A673 (cell line): Measurements from ENCODE around the gene CELSR1. TPM values are rescaled to one million over a fixed set of nuclear protein-coding genes. Genes with fewer than 3 reads are reported as not detected.
A peak's percentile ranks its signal among the peaks of the same experiment; 100 is the strongest.

Source experiments
- BruUV-seq: library from RNA; stranded (reverse); fragments of 400-500 nt; replicated peaks from 2 replicates; lab custom pipeline; 2021; lab: Mats Ljungman, UMichigan
- CTCF ChIA-PET: fragments of 300-600 bp; sonication (Branson Sonifier 250); formaldehyde crosslinking; loops from one replicate; lab custom pipeline; 2022; ENCODE audit warnings: antibody characterized with exemption; lab: Charles Lee
- POLR2A ChIA-PET: fragments of 300-600 bp; sonication (Branson Sonifier 250); formaldehyde crosslinking; loops from one replicate; lab custom pipeline; 2022; ENCODE audit warnings: antibody characterized with exemption; ENCODE audit not compliant: low non-redundant PET; lab: Charles Lee
- DNase-seq: peaks from one replicate; pipeline ENCODE4 v3.0.0-alpha.2; 2015; ENCODE audit warnings: low spot score
- H3K27ac ChIP-seq: fragments of 200-600 bp; sonication (generic); 2 replicates; pipeline ENCODE4 v1.5.1; 2016; ENCODE audit warnings: mixed run types, low read depth, mild to moderate bottlenecking, mixed read lengths, antibody characterized with exemption, low read length; ENCODE audit not compliant: poor library complexity, severe bottlenecking
- H3K27me3 ChIP-seq: fragments of 200-600 bp; sonication (generic); replicated peaks from 2 replicates; pipeline ENCODE4 v1.6.1; 2017; ENCODE audit warnings: mixed run types, low read depth, mild to moderate bottlenecking, mixed read lengths, antibody characterized with exemption, low read length; ENCODE audit not compliant: insufficient read depth, poor library complexity
- H3K36me3 ChIP-seq: fragments of 200-600 bp; sonication (generic); 2 replicates; pipeline ENCODE4 v1.6.1; 2016; ENCODE audit warnings: mixed run types, mild to moderate bottlenecking, mixed read lengths, antibody characterized with exemption, low read length; ENCODE audit not compliant: insufficient read depth, poor library complexity, severe bottlenecking
- H3K4me1 ChIP-seq: fragments of 200-600 bp; sonication (generic); 2 replicates; pipeline ENCODE4 v1.6.1; 2017; ENCODE audit warnings: mixed run types, mild to moderate bottlenecking, mixed read lengths, antibody characterized with exemption, low read length; ENCODE audit not compliant: insufficient read depth, poor library complexity, severe bottlenecking
- H3K4me3 ChIP-seq: fragments of 200-600 bp; sonication (generic); 2 replicates; pipeline ENCODE4 v1.5.1; 2016; ENCODE audit warnings: low read depth, mixed run types, mild to moderate bottlenecking, mixed read lengths, low read length; ENCODE audit not compliant: poor library complexity, severe bottlenecking
- H3K9me3 ChIP-seq: fragments of 200-600 bp; sonication (generic); 2 replicates; pipeline ENCODE4 v1.6.1; 2016; ENCODE audit warnings: mixed run types, low read depth, mild to moderate bottlenecking, mixed read lengths, antibody characterized with exemption, low read length; ENCODE audit not compliant: poor library complexity, severe bottlenecking
- EZH2 ChIP-seq: fragments of 200-600 bp; sonication (generic); IDR thresholded peaks from 2 replicates; pipeline ENCODE4 v1.6.1; 2017; ENCODE audit warnings: borderline replicate concordance, low read depth, mild to moderate bottlenecking, mixed read lengths, antibody characterized with exemption, low read length; ENCODE audit not compliant: poor library complexity, severe bottlenecking
- intact Hi-C: fragments of 100-400 bp; cut with micrococcal nuclease; formaldehyde crosslinking; loops from one replicate; pipeline ENCODE4 v1.10.0; 2022; ENCODE audit not compliant: unreplicated experiment
- total RNA-seq: library from RNA; stranded (reverse); gene quantifications from 2 replicates; pipeline ENCODE4 v1.2.3, GENCODE V29; 2021
- TF ChIP-seq, protein P1 (sequence below): fragments of 300-800, 200-600 bp; sonication (generic); conservative IDR thresholded peaks from 2 replicates; pipeline ENCODE4 v1.5.1; 2017; ENCODE audit warnings: low read depth, mild to moderate bottlenecking, antibody characterized with exemption, low read length, moderate library complexity, mixed read lengths

Gene CELSR1
- total RNA-seq, 1 experiment from 2014 or later: 2.3 TPM

DNA sequence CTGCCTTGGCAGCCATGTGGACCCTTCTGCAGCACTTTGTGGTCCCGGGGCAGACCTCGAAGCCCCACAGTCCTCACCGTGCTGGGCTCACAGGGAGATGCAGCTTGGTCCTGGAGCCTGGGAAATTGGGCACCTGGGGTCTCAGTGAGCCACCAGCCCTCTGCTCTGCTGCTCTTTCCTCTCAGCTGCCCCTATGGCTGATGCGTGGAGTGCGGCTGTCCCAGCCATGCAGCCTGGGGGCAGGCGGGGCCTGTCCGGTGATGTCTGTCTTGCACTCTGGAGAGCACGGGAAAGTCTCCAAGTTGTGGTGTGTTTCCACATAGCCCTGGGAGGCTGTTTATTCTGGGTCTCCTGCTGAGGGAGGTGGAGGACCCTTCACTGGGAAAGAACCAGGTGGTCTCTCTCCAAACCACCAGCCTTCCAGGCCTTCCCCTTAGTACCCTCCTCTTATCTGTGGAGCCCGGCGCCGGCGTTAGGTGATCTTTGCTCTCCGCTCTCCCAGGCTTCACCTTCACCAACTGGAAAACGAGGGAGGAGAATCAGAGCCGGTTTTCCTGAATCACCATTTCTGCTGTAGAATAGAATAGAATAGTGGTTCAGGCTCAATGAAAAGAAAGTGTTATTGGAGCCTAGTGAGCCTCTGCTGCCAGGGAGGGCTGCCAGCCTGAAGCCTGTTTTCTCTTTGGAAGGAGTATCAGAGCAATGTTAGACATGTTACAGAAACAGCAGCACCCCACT is 41.6 kb upstream of the CELSR1 start:
- peaks cover 52% of the 10 kb centered on the region for H3K4me1 ChIP-seq
- TSS peak; percentile 25 for BruUV-seq
- no peaks in the 10 kb centered on the region for H3K36me3 ChIP-seq
- H3K27me3 ChIP-seq: no peaks in the 10 kb centered on the region
- POLR2A ChIA-PET: no interaction called here
- intact Hi-C loops: no loop called here
- CTCF ChIA-PET: no interaction called here
- H3K9me3 ChIP-seq: no peaks in the 10 kb centered on the region
- H3K27ac ChIP-seq: no peak overlapping the region
- TF ChIP-seq EZH2: no peak
- TF ChIP-seq, protein P1, sequence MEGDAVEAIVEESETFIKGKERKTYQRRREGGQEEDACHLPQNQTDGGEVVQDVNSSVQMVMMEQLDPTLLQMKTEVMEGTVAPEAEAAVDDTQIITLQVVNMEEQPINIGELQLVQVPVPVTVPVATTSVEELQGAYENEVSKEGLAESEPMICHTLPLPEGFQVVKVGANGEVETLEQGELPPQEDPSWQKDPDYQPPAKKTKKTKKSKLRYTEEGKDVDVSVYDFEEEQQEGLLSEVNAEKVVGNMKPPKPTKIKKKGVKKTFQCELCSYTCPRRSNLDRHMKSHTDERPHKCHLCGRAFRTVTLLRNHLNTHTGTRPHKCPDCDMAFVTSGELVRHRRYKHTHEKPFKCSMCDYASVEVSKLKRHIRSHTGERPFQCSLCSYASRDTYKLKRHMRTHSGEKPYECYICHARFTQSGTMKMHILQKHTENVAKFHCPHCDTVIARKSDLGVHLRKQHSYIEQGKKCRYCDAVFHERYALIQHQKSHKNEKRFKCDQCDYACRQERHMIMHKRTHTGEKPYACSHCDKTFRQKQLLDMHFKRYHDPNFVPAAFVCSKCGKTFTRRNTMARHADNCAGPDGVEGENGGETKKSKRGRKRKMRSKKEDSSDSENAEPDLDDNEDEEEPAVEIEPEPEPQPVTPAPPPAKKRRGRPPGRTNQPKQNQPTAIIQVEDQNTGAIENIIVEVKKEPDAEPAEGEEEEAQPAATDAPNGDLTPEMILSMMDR: no peak
- H3K4me3 ChIP-seq: no peak overlapping the region
- no peak for DNase-seq

DNA sequence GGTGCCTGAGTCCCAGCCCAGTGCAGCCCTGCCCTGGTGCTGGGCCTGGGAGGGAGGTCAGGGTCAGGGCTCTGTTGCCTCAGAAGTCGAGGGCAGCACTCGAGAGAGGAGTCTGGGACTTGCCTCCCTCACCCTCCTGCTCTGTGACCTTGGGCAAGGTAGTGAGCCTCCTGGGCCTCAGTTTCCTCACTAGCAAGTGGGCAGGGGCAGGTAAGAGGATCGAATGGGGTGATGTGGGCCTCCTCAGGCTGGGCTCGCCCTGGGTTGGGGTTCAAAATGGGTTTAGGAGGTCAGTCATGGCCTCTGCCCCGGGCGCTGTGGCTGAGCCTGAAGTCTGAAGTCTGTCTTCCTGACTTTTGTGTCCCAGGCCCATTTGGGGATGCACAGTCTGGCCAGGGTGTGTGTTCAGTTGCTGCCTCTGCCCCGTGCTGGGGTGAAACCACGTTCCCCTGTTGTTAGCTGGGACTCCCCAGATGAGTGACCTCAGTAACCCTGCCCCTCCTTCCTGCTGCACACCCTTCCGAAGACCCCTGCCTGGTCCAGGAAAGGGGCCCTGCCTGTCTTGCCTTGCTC is 40.9 kb upstream of the CELSR1 start:
- ChIA-PET CTCF (no interaction called here), POLR2A (no interaction called here)
- no peaks in the 10 kb centered on the region for H3K9me3 ChIP-seq
- H3K4me1 ChIP-seq: peaks cover 50% of the 10 kb centered on the region
- TF ChIP-seq, protein P1: no peak
- peak overlapping the region; percentile 64 for H3K4me3 ChIP-seq
- no peaks in the 10 kb centered on the region for H3K27me3 ChIP-seq
- DNase-seq: no peak
- no TSS peak for BruUV-seq
- intact Hi-C loops: no loop called here
- no peaks in the 10 kb centered on the region for H3K36me3 ChIP-seq
- H3K27ac ChIP-seq: no peak overlapping the region

DNA sequence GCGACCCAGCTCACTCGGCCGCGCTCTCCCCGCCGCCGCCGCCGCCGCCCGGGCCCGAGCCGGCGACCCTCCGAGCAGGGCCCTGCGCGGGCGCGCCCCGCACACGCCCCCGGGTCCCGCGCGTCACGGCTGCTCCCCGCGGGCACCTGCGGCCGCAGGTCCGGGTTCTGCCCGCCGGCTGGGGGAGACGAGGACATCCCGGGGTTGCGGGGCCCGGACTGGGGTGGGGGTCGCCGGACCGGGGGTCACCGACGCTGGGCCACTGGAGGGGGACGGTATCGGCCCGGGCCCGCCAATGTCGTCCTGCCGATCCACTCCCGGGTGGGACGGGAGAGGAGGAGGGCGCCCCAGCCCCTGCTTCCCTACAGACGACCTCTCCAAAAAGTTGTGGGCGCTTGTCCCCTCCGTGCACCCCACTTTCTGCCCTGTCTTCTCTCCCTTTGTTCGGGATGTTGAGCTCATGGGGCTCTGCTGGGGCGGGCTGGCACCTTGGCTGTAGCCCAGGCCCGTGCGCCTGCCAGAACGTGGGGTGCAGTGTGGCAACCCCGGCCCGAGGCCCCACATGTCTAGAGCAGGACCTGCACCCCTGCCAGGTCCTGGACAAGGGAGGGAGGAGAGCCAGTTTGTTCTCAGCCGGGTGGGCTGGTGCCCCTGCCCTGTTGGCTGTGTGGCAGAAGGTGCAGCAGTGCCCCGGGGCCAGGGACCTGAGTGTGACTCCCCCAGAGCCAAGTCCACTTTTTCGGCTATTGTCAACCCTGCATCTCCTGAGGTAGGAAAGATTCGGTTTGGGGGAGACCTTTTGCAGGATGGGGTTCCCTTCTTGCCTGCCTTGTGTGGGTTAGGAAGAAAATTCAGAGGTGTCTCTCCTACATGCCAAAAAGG is 40.2 kb upstream of the CELSR1 start:
- POLR2A ChIA-PET: no interaction called here
- Histone ChIP-seq H3K27ac (peak overlapping the region; percentile 62), H3K27me3 (no peaks in the 10 kb centered on the region), H3K4me1 (peaks cover 50% of the 10 kb centered on the region), H3K9me3 (no peaks in the 10 kb centered on the region), H3K36me3 (no peaks in the 10 kb centered on the region), H3K4me3 (peak overlapping the region; percentile 64)
- intact Hi-C loops: no loop called here
- TF ChIP-seq, protein P1: no peak
- no peak for TF ChIP-seq EZH2
- CTCF ChIA-PET: no interaction called here
- no peak for DNase-seq
- BruUV-seq: no TSS peak
